CD4-positive, alpha-beta T cell treated with Interferon gamma for 1 hour (primary cell): Measurements from ENCODE around the gene TNS3.

Experiments used
- DNase-seq: peaks from one replicate; pipeline ENCODE4 v3.0.0-alpha.2; 2020

TNS3 gene

DNA sequence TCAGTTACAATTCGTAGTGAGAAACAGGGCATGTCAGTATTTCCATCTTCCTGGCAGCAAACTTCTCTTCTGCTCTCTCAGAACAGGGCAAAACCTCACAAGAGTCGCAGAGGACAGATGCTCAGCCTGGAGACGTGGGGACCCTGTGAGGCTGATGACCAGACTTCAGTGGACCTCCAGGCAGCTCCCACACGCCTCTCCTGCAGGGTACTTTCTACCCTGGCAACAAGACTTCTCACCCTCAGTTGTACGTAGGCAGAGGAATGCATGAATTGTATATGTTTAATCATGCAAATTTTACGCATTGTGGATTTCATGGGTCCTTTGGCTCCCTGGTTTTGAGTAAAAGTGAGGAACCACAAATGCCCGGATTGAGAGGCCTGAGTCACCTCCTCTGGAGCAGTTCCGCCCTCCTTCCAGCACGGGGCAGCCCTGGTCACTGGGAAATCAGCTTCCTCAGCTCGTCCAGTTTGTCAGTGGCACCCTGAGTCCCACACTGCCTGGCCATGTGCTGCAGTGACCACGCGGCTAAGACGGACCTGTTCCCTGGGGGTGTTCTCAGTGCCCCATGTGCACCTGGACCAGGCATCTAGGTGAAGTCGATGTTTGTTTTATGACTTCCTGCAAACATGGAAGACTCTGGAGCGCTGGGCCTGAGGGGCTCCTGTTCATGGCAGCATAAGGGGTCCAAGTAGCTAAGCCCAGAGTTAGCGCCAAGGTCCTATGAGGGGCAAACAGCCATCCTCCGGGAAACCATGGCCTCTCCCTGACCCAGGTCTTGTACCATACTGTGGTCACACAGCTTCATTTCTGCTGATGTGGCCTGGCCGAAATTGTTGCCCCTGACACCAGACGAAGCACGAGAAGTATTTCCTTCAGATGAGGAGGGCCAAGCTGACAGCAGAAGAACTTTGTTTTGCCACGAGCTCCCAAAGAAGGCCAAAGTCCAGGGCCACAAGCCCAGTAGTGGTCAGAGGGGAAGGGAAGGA lies 165.1 kb downstream of the TNS3 start:
- no peak for DNase-seq

DNA sequence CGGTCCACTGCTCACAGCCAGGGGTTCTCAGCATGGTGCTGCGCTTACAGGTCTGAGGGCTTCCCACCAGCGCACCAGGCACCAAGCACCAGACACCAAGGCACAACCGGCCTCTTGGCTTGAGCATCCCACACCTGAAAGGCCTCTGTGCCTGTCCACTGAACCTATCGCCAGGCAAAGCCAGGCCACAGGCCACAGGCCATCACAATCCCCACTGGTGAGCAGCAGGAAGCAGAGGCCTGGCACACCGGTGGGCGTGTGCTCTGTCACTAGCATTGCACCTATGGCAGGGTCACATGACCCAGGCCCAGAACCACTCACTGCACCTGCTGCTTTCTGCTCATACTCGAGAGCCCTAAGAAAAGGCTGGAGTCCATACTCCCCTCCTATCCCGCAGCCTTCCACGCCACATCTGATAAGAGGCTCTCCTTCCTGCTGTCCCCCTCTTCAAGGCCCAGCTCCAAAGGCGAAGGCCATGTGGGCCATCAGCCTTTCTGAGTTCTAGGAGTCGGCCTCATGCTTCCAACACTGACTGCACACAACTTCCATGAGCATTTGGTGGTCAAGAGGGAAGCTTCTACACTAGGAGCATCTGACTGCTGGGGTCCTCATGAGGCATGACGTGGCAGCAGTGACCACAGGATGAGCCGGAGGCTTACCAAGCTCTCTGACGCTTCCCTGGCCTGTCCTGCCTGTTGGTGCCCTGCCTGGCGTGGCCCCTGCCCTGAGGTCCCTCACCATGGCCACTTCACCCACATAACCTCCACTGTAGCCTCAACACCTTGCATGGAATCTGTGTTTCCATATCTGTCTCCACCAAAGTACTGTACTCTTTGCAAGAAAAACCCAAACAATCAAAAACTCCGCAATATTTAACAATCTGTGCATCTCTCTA lies 166.3 kb downstream of the TNS3 start:
- no peak for DNase-seq

DNA sequence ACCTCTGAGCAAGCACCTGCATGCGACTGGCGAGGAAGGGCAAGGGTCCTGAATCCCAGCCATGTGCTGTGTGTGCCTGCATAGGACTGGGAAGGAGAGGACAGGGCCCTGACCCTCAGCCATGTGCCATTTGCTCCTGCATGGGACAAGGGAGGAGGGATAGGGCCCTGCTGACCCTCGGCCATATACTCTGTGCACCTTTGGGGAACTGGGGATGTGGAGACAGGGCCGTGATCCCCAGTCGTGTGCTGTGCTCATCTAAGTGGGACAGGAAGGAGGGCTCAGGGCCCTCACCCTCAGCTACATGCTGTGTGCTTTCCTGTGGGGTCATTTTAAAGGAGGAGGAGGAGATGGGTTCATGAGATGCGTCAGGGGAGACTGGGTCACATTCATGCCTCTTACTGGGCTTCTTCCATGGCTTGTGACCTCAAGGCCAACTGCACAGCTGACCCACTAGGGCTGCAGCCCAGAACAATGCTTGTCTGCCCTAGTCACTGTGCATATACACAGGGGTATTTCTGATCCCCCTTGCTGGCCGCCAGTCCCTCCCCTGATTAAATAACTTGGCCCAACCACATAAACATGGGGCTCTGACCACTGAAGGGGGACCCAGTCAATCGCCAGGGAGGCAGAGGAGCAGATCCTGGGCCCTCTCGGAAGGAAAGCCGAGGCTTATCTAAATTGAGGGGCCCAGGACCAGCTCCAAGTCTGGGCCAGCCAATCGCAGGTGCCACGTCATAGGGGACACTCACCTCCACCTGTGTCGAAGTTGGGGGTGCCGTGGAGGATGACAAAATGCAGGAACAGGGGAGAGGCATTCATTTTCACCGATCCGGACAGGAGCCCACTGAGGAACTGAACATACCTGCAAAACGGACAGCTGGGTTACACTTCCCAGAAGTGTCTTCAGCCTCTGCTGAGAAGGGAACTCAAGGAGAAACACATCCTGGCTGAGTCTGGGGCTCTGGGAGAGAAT lies 167.3 kb downstream of the TNS3 start:
- DNase-seq, result no peak

DNA sequence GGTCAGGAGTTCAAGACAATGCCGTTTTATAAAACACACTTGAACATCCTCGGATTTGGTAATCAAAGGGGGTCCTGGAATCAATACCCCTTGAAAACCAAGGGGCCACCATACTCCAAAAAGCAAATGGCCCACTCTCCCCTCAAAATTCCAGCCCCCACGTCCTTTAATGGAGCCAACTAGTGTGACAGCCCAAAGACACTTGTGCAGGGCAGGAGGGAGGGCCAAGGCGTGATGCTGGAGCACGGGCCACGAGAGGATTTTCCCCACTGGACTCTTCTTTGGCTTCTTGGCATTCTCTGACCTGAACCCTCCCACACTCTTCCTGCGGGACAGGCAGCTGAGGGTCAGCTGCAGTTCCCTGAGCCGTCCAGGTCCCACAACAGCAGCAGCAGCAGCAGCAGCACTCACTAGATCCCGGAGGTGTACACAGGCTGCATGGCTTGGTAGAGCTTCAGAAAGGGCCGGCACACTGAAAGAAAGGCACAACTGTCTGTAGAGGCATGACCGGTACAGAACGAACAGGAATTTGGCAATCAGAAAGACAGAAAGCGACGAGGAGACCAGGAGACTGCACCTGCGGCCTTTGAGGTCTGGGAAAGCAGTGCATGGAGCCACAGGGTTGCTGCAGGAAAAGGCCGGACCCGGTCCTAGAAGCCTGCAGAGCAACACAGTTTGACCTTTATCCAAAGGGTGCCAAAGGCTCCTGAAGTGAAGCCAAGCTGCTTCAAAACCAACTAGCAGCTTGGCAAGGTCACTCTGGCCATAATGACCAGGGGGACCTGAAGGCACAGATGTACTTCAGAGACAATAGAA lies 168.2 kb downstream of the TNS3 start:
- DNase-seq, result no peak

DNA sequence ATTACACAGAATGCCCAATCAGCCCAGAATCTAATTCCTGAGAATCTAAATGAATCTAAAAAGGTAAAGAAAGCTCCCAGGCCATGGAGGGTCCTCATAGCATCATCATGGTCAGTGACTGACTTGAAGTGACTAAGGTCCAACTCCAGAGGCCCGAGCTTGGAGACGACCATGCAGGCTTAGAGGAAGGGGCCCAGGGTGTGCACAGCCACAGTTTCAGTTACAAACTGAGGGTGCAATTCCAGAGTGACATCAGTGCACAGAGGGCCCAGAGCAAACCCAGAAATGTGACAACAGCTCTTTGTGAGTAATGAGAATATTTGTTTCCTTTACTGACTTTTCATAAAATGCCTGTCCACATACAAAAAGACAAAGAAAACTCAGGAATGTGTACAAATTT lies 170.0 kb downstream of the TNS3 start:
- DNase-seq, result no peak

DNA sequence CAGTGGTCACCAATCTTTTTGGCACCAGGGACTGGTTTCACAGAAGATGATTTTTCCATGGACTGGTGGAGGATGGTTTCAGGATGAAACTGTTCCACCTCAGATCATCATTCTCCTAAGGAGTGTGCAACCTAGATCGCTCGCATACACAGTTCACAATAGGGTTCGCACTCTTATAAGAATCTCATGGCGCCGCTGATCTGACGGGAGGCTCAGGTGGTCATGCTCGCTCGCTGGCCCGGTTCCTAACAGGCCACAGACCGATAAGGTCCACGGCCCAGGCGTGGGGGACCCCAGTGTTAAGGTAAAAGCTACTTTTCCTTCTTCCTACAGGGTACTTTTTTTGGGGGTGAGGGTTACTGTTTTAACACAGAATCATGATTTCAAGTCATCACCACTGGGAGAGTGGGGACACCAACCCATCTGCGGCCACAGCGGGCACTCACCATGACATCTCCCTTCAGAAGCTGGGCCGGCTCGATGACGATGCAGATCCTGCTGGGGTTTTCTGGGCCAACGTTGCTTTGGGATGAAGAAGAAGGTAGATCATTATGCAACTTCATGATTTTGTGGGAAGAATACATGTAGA lies 170.5 kb downstream of the TNS3 start:
- no peak for DNase-seq

DNA sequence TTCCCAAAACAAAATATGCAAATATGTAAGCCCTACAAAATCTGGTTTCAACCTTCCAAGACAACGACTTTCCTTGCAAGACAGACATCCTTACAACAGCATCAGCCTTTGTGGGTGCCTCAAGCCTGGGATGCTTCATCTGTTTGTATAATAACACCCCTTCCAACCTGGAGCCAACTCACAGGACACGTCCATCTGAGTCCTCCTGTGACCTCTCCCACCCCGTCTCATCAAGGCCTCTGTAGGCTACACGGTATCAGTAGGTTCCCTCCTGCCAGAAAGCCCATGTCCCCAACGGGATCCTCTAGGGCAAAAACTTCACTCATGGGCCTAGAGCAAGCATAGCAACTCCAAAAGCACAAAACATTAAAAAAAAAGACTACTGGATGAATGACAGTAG lies 173.2 kb downstream of the TNS3 start:
- DNase-seq, result no peak

DNA sequence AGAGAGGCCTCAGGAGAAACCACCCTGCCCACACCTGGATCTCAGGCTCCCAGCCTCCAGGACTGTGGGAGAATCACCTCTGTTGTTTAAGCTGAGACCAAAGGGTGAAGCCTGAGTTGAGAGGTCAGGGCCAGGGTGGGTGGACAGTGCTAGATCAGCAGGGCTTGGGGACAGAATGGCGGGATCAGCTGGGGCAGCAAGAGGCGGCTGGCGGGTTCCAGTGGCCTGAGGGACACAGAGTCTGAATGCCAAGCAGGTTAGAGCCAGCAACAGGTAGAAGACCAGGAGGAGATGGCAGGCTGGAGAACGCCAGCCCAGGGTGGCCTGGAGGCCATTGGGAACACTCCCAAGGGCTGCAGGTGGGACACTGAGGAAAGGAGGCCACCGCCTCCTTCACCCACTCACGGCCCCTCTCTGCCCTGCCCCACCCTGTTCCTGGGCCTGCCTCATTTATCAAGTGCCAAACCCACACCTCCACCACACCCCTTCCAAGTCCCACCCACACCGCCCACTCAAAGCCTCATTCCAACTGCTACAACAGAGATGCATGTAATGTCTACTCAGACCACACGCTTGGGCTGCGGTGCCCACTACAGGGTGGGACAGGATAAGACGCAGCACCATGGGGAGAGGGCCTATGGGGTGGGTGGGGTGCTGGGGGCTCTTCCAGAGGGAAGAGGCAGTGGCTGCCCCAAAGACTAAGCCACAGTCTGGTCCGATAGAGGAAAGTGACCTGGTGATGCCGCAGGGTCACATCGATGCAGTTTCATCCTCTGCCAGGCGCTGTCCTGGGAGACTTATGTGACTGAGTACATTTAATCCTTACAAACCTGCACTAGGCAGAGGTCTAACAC lies 173.9 kb downstream of the TNS3 start:
- no peak for DNase-seq

DNA sequence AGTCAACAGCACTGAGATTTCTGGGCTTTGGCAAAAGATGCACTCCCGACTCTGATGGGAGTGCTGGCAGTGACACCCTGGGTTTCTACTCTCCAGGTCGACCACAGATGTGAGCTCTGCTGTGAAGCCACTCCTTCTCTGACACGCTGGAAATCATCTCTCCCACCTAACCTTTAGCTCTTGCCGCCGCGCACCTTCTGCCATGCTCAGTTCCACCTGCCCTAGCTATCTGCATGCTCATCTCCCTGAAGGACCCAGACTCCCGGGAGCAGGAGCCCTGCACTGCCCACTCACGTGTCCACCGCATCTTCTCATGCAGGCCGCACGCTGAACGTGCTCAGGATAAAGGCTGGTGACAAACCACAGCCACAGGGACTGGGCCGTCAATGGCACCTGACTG lies 174.8 kb downstream of the TNS3 start:
- no peak for DNase-seq

DNA sequence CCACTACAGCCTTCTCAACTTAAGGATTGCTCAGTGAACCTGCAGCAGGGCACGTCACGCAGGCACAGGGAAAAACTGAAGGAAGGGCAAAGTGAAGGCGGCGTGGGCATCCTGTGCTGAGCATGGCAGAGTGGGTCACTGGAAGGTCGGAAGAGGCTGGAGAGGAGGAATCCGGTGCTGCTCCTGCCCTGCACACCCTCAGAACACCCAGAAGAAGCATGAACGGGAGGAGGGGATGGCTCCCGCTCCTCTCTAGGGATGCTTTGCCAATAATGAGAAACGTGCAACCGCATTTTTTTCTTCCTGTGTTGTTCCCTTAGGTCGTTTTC lies 175.1 kb downstream of the TNS3 start:
- no peak for DNase-seq

DNA sequence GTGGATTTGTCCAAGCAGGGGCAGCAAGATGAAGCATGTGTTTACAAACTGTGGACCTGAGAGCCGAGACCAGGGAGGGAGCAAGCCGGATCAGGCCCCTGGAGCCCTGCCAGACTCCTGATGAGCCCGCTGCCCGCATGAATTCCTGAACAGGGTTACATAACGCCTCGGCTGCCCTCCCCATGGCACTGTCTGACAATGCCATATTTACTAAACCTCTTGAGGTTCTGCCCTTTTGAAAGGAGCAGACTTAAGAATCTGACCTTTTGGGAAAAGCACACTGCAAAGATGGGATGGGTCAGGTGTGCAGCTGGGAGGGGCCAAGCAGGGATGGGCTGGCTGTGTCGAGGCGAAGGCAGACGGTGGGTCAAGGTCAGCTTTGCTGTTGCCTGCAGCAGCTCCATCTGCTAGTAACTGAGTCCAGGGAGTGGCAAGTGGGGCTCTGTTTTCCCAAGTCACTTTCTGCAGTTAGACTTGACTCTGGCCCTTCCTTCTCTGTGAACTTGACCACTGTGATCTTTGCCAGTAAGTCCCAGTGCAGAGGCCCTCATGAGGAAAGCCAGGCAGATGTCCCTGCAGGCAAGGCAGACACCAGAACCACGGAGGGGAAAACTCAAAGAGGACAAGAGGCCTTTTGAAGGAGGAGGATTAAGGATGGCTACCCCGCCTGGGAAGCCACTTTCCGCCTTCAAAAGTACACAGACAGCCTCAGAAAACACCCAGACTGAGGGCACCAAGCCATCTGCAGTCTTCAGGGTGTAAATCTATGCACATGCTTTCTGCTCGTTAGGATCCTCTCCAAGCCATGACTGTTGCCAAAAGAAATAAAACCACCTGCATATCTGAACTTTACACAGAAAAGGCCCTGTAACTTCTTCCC lies 175.8 kb downstream of the TNS3 start:
- DNase-seq, result no peak

DNA sequence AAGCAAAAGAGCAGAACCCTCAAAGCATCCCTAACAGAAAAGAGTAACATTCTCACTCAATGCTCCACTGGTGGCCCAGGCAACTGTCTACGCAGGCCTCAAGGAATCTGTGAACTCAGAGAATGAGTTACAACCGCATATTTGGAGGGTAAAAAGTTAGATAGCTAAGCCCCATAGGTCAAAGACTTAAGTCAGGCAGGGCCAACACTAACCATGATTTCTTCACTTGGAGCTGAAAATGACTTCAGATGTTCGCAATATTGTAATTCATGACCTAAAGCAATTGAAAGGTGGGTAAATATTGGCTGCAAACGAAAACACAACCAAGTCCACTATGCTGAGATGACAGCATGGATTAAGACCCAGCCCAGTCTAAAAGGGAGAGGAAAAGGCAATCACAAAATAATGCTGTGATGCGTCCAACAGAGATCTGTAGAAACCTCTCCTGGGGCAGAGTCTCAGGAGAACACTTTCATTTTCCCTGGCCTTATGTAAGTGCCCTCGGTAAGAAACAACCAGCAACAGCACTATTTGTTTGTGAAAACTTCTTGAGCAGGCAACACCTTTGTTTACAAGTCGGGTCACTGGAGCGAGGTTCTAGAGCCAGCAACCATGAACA lies 176.5 kb downstream of the TNS3 start:
- no peak for DNase-seq

DNA sequence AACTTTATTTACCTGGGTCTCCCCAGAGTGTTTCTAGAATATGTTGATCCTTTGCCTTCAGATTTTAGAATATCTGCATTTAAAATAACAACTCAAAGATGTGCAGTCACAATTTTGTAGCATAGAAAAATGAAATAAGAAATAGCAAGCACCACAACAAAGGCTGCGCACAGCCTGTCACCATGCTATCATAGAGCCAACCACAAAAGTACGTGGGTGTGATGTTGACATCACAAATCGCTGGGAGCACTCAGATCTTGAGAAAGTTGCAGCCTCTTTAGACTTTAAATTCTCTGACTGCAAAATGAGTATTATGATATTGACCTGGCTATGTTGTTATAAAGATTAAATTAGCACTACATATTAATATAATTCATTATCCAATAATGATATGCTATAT lies 177.9 kb downstream of the TNS3 start:
- DNase-seq, result no peak

DNA sequence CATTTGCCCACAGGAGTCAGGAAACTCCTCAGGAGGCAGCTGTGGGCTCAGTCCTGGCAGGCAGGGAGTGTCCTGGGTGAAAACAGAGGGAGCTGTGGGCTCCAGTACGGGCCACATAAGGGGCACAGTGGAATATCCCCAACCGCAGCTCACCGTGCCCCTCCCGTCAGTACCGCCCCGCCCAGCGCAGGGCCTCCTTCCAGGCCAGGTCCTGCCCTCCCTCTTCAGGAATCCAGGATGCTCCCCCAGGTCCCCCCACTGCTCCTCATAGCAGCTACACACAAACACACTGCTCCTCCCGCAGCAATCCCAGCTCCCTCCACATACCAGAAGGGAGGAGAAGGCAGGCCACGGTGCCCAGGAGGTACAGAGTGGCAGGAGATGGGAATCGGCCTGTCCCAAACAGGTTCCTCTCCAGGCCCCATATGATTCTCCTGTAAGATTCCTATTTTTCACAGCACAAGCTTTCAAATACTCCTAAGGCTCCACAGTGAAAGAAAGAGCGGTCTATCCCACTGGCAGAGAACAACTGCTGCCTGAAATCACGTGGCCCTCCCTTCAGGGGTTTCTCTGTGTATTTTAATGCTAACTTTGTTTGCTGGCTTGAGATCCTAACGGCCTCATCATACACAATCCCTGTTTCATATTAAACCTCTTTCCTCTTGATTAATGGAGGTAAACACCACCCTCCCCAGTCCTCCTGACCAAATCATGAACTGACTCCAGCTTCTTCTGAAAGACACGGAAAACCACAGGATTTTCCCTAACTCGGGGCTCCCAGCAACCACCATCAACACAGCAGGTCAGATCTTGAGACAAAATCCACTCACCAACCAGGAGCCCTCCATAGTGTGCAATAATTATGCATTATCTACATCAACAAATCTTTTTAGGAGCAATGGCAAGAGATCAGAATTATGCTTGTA lies 178.7 kb downstream of the TNS3 start:
- no peak for DNase-seq

DNA sequence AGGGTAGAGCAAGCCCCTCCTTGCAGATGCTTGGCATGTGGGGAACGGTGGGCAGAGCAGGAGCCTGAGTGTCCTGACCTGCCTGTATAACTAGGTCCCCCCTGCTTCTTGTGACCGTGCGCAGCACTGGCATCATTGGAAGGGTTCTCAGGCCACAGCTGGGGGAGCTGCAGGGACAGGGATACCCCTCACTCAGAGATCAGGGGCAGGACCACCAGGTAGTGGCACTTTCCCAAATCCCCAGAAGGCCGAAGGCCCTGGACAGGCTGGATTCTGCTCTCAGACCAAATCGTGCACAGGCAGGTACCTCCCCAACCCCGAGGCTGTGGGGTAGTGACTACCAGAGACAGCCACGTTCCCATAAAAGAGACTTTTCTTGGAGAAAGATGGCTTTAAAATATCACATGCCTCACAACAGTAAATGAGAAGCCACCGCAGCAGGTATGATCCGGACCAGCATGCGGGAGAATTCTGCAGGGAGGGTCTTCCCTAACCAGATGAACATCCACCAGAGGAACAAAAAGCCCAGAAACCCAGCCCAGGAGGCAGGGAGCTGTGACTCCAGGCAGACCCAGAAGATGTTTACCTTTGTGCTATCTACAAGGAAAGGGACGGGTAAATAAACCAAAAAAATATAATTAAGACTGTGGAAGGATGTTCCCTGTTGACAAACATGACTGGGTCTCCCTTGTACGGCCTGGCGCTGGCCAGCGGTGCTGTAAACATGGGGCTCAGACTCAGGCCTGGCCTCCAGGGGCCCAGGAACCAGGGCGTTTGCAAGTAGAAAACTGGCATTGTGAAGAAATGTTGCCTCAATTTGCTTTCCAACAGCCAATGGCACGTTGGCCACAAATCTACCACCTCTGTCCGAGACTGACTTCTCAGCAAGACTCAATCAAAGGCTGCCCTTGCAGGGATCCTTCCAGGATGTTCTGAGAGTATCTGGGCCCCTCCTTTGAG lies 180.0 kb downstream of the TNS3 start:
- DNase-seq, result no peak

DNA sequence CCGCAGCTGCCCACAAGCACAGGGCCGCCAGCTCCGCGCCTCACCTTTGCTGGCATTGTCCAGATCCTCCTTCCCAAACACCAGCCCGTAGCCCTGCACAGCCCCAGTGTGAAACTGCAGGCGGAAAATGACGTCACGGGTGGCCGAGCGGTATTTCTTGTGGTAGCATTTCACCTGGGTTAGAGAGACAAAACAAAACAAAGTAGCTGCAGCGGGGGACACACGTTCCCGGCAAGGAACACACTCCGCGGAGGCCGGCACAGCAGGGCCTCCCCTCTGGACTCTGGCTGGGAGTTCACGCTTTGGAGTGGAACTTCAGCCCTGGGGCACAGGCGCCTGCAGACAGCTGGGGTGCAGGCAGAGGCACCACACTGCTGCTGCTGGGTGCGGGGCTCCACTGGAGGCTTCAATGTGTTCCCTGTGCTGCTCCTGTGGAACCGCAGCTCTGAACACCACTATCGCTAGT lies 181.1 kb downstream of the TNS3 start:
- DNase-seq, result no peak
